GM18508 (cell line): Measurements from ENCODE around the gene BLID.

ENCODE experiments used
- ATAC-seq: cut with Tn5 transposase; IDR thresholded peaks from one replicate; pipeline ENCODE4 v1.9.1; 2021; ENCODE audit warnings: moderate number of reproducible peaks; ENCODE audit not compliant: insufficient read depth, unreplicated experiment

Gene BLID

GRCh38 chr11:122141725-122142124 lies 25.7 kb upstream of the BLID start:
- no peak for ATAC-seq

GRCh38 chr11:122140500-122140899 lies 24.5 kb upstream of the BLID start:
- ATAC-seq = no peak

- ATAC-seq = no peak
Observed at GRCh38 chr11:122139595-122139866, 23.5 kb upstream of the BLID start.

GRCh38 chr11:122138744-122139594 lies 23.0 kb upstream of the BLID start:
- ATAC-seq = no peak

GRCh38 chr11:122137078-122137793 lies 21.2 kb upstream of the BLID start:
- no peak for ATAC-seq

- no peak for ATAC-seq
Observed at GRCh38 chr11:122131126-122131525, 15.1 kb upstream of the BLID start.

GRCh38 chr11:122128146-122128545 lies 12.1 kb upstream of the BLID start:
- no peak for ATAC-seq

- no peak for ATAC-seq
Observed at GRCh38 chr11:122127020-122127419, 11.0 kb upstream of the BLID start.

GRCh38 chr11:122126024-122126688 lies 10.1 kb upstream of the BLID start:
- ATAC-seq = no peak

- ATAC-seq = no peak
Observed at GRCh38 chr11:122123263-122123929, 7.4 kb upstream of the BLID start.

- ATAC-seq = no peak
Observed at GRCh38 chr11:122122179-122122578, 6.2 kb upstream of the BLID start.

- ATAC-seq = no peak
Observed at GRCh38 chr11:122120096-122120495, 4.1 kb upstream of the BLID start.

- ATAC-seq = no peak
Observed at GRCh38 chr11:122116591-122116990, 576 bp upstream of the BLID start.

- ATAC-seq = no peak
Observed at GRCh38 chr11:122114976-122115375, 1.0 kb downstream of the BLID start.

- ATAC-seq = no peak
Observed at GRCh38 chr11:122113836-122114825, 1.9 kb downstream of the BLID start.

GRCh38 chr11:122112470-122113365 lies 3.3 kb downstream of the BLID start:
- no peak for ATAC-seq

GRCh38 chr11:122109932-122110331 lies 6.1 kb downstream of the BLID start:
- no peak for ATAC-seq

- ATAC-seq = no peak
Observed at GRCh38 chr11:122108828-122109227, 7.2 kb downstream of the BLID start.
